HG03280 (cell line): Measurements from ENCODE around the gene SEC22A.

ENCODE experiments used
- ATAC-seq: cut with Tn5 transposase; IDR thresholded peaks from one replicate; pipeline ENCODE4 v1.9.1; 2021; ENCODE audit warnings: mild to moderate bottlenecking, moderate library complexity; ENCODE audit not compliant: unreplicated experiment

SEC22A gene

GRCh38 chr3:123201557-123202427 lies at the start of gene SEC22A:
SEC22A (plus strand) TSS chr3:123201943; CDS start chr3:123209218, 7,275 bp downstream.
- peak; percentile 98 for ATAC-seq

- no peak for ATAC-seq
These were observed 49.1 kb upstream of the SEC22A start for GRCh38 chr3:123152687-123153086.

- ATAC-seq: no peak
These were observed 48.4 kb upstream of the SEC22A start for GRCh38 chr3:123153125-123154019.

- ATAC-seq: no peak
These were observed 47.4 kb upstream of the SEC22A start for GRCh38 chr3:123154020-123154985.

- no peak for ATAC-seq
These were observed 46.2 kb upstream of the SEC22A start for GRCh38 chr3:123155471-123156011.

GRCh38 chr3:123156276-123156995 lies 45.3 kb upstream of the SEC22A start:
- ATAC-seq: no peak

GRCh38 chr3:123157209-123157597 lies 44.5 kb upstream of the SEC22A start:
- no peak for ATAC-seq

GRCh38 chr3:123157598-123158287 lies 44.0 kb upstream of the SEC22A start:
- ATAC-seq: no peak

GRCh38 chr3:123158330-123158729 lies 43.4 kb upstream of the SEC22A start:
- ATAC-seq: no peak

- ATAC-seq: no peak
These were observed 42.8 kb upstream of the SEC22A start for GRCh38 chr3:123158899-123159390.

GRCh38 chr3:123159926-123160635 lies 41.7 kb upstream of the SEC22A start:
- ATAC-seq: no peak

- no peak for ATAC-seq
These were observed 40.6 kb upstream of the SEC22A start for GRCh38 chr3:123161167-123161566.

- ATAC-seq: no peak
These were observed 38.6 kb upstream of the SEC22A start for GRCh38 chr3:123163141-123163540.

- no peak for ATAC-seq
These were observed 36.6 kb upstream of the SEC22A start for GRCh38 chr3:123165163-123165562.

- ATAC-seq: no peak
These were observed 34.1 kb upstream of the SEC22A start for GRCh38 chr3:123167686-123168085.

GRCh38 chr3:123168122-123168521 lies 33.6 kb upstream of the SEC22A start:
- ATAC-seq: no peak

- ATAC-seq: no peak
These were observed 33.1 kb upstream of the SEC22A start for GRCh38 chr3:123168605-123169004.

GRCh38 chr3:123169492-123169929 lies 32.2 kb upstream of the SEC22A start:
- no peak for ATAC-seq
